Skeletal muscle tissue (tissue), 4 donors: ENCODE data around the gene RALGPS1. TPM values are rescaled to one million over a fixed set of nuclear protein-coding genes. Genes with fewer than 3 reads are reported as not detected.

Experiments used
- H3K27ac ChIP-seq: one replicate; pipeline ENCODE4 v1.7.0; 2013; ENCODE audit warnings: mild to moderate bottlenecking, low read depth, low read length, inconsistent platforms
- H3K27me3 ChIP-seq, 3 donors: one replicate each; pipeline ENCODE4 v1.7.0; 2013; ENCODE audit warnings: low read length in 3 of 3; ENCODE audit not compliant: control insufficient read depth in 3 of 3, insufficient read depth in 3 of 3
- H3K36me3 ChIP-seq, 3 donors: one replicate each; pipeline ENCODE4 v1.7.0; 2013; ENCODE audit warnings: low read length in 3 of 3; ENCODE audit not compliant: control insufficient read depth in 3 of 3, insufficient read depth in 3 of 3
- H3K4me1 ChIP-seq, 3 donors: one replicate each; pipeline ENCODE4 v1.7.0; 2013; ENCODE audit warnings: low read length in 3 of 3, mild to moderate bottlenecking in 3 of 3; ENCODE audit not compliant: control insufficient read depth in 3 of 3, insufficient read depth in 3 of 3
- H3K4me3 ChIP-seq, 3 donors: one replicate each; pipeline ENCODE4 v1.7.0; 2013; ENCODE audit warnings: low read length in 3 of 3
- H3K9ac ChIP-seq, 3 donors: one replicate each; pipeline ENCODE4 v1.7.0; 2013; ENCODE audit warnings: low read length in 3 of 3, mild to moderate bottlenecking in 3 of 3, moderate library complexity in 2 of 3, low read depth in 1 of 3
- H3K9me3 ChIP-seq, 3 donors: one replicate each; pipeline ENCODE4 v1.7.0; 2013; ENCODE audit warnings: low read length in 3 of 3; ENCODE audit not compliant: control insufficient read depth in 3 of 3
- total RNA-seq: library from RNA; depleted of rRNA; stranded (reverse); fragments of >200 nt; gene quantifications from one replicate; pipeline ENCODE4 v1.2.3, GENCODE V29; 2014
- donor health status: Osteomylitis.

RALGPS1 gene
- total RNA-seq, 1 donor from 2014 or later: 9.4 TPM

GRCh38 chr9:126880226-126880946 is 34.2 kb upstream of the RALGPS1 start:
- H3K36me3 ChIP-seq: peaks cover 8 to 21% (median 20%) of the 10 kb centered on the region in 3 donors

GRCh38 chr9:126880947-126881332 is 33.6 kb upstream of the RALGPS1 start:
- no peaks in the 10 kb centered on the region for H3K9me3 ChIP-seq
- peaks cover 9 to 21% (median 11%) of the 10 kb centered on the region in 3 donors for H3K4me1 ChIP-seq
- H3K27me3 ChIP-seq: no peaks in the 10 kb centered on the region
- no peak overlapping the region for H3K4me3 ChIP-seq
- H3K27ac ChIP-seq: no peak overlapping the region
- H3K36me3 ChIP-seq: peaks cover 8 to 21% (median 20%) of the 10 kb centered on the region in 3 donors
- no peak overlapping the region for H3K9ac ChIP-seq

More at GRCh38 chr9:126880226-126880946, 34.2 kb upstream of the RALGPS1 start:
- Histone ChIP-seq H3K4me3 (no peak overlapping the region), H3K4me1 (peaks cover 7 to 18% (median 9%) of the 10 kb centered on the region in 3 donors), H3K27me3 (no peaks in the 10 kb centered on the region), H3K9ac (no peak overlapping the region), H3K9me3 (no peaks in the 10 kb centered on the region), H3K27ac (no peak overlapping the region)

GRCh38 chr9:126882746-126883145 is 31.8 kb upstream of the RALGPS1 start:
- Histone ChIP-seq H3K4me3 (no peak overlapping the region), H3K27ac (no peak overlapping the region), H3K36me3 (peaks cover 8 to 21% (median 20%) of the 10 kb centered on the region in 3 donors), H3K4me1 (peaks cover 19 to 35% (median 21%) of the 10 kb centered on the region in 3 donors), H3K9me3 (no peaks in the 10 kb centered on the region), H3K9ac (no peak overlapping the region), H3K27me3 (no peaks in the 10 kb centered on the region)

GRCh38 chr9:126883636-126884035 is 30.9 kb upstream of the RALGPS1 start:
- H3K9me3 ChIP-seq: no peaks in the 10 kb centered on the region
- H3K4me3 ChIP-seq: no peak overlapping the region
- peaks cover 8 to 21% (median 20%) of the 10 kb centered on the region in 3 donors for H3K36me3 ChIP-seq
- peaks cover 19 to 35% (median 21%) of the 10 kb centered on the region in 3 donors for H3K4me1 ChIP-seq
- no peak overlapping the region for H3K9ac ChIP-seq
- no peaks in the 10 kb centered on the region for H3K27me3 ChIP-seq
- no peak overlapping the region for H3K27ac ChIP-seq

- no peaks in the 10 kb centered on the region for H3K9me3 ChIP-seq
- peak overlapping the region in 1 of 3 donors; percentile 40 for H3K9ac ChIP-seq
- peaks cover 19 to 35% (median 21%) of the 10 kb centered on the region in 3 donors for H3K4me1 ChIP-seq
- no peak overlapping the region for H3K27ac ChIP-seq
- H3K27me3 ChIP-seq: no peaks in the 10 kb centered on the region
- H3K4me3 ChIP-seq: no peak overlapping the region
- peaks cover 3 to 11% (median 8%) of the 10 kb centered on the region in 3 donors for H3K36me3 ChIP-seq
These were observed 29.4 kb upstream of the RALGPS1 start for GRCh38 chr9:126885131-126885641.

GRCh38 chr9:126886034-126886822 is 28.4 kb upstream of the RALGPS1 start:
- no peaks in the 10 kb centered on the region for H3K27me3 ChIP-seq
- peaks cover 0 to 2% (median 2%) of the 10 kb centered on the region in 3 donors for H3K36me3 ChIP-seq
- peak overlapping the region in 1 of 3 donors; percentile 41 for H3K4me3 ChIP-seq
- H3K9ac ChIP-seq: peak overlapping the region in 1 of 3 donors; percentile 16
- no peak overlapping the region for H3K27ac ChIP-seq
- peaks cover 14 to 28% (median 21%) of the 10 kb centered on the region in 3 donors for H3K4me1 ChIP-seq
- H3K9me3 ChIP-seq: no peaks in the 10 kb centered on the region

- no peaks in the 10 kb centered on the region for H3K27me3 ChIP-seq
- no peaks in the 10 kb centered on the region for H3K9me3 ChIP-seq
- no peak overlapping the region for H3K27ac ChIP-seq
- peak overlapping the region in 1 of 3 donors; percentile 41 for H3K4me3 ChIP-seq
- peaks cover 14 to 28% (median 21%) of the 10 kb centered on the region in 3 donors for H3K4me1 ChIP-seq
- peak overlapping the region in 1 of 3 donors; percentile 16 for H3K9ac ChIP-seq
- peaks cover 0 to 2% (median 0%) of the 10 kb centered on the region in 3 donors for H3K36me3 ChIP-seq
These were observed 27.7 kb upstream of the RALGPS1 start for GRCh38 chr9:126886897-126887296.

- Histone ChIP-seq H3K27ac (no peak overlapping the region), H3K36me3 (no peaks in the 10 kb centered on the region), H3K9me3 (no peaks in the 10 kb centered on the region), H3K9ac (no peak overlapping the region), H3K4me1 (peaks cover 2 to 9% (median 5%) of the 10 kb centered on the region in 3 donors), H3K27me3 (no peaks in the 10 kb centered on the region), H3K4me3 (no peak overlapping the region)
These were observed 22.9 kb upstream of the RALGPS1 start for GRCh38 chr9:126891676-126892075.

GRCh38 chr9:126893079-126893478 is 21.5 kb upstream of the RALGPS1 start:
- H3K9me3 ChIP-seq: no peaks in the 10 kb centered on the region
- H3K36me3 ChIP-seq: no peaks in the 10 kb centered on the region
- no peak overlapping the region for H3K4me3 ChIP-seq
- H3K9ac ChIP-seq: no peak overlapping the region
- H3K4me1 ChIP-seq: peaks cover 0 to 2% (median 0%) of the 10 kb centered on the region in 3 donors
- no peak overlapping the region for H3K27ac ChIP-seq
- H3K27me3 ChIP-seq: no peaks in the 10 kb centered on the region
